Erythroblast (primary cell): ENCODE results near the gene CDC16.

Experiments
- GATA1 ChIP-seq: IDR thresholded peaks from 2 replicates; pipeline ENCODE4 v1.6.1; 2011; ENCODE audit warnings: low read depth, mild to moderate bottlenecking, control low read depth, low read length, moderate library complexity
- POLR2A ChIP-seq: IDR thresholded peaks from 2 replicates; pipeline ENCODE4 v1.6.1; 2011; ENCODE audit warnings: mild to moderate bottlenecking, low read length

DNA sequence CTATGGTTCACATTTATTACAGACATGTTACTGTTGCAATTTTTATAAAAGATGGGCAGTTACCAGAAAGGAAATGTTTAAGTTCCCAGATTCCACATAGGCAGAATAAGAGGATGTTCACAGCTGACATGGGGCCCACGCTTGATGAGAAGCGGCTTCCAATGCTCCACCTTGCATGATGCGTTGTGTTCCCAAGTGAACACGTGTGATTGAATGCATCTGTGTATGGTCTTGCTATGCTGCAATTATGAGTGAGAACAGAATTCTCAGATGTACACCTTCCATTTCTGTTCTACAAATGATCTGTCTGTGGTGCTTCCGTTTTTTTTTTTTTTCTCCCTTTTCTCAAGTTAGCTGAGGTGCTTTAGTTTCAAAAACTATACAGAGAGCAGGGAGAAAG, 62.2 kb downstream of the CDC16 start:
- no peak for TF ChIP-seq POLR2A
- no peak for TF ChIP-seq GATA1
